Endothelial cell of umbilical vein (primary cell): Measurements from ENCODE around the gene TACR1. TPM values are rescaled to one million over a fixed set of nuclear protein-coding genes. Genes with fewer than 3 reads are reported as not detected.

Experiments
- BruUV-seq: library from RNA; stranded (reverse); fragments of 400-500 nt; replicated peaks from 2 replicates; lab custom pipeline; 2021; lab: Mats Ljungman, UMichigan
- CTCF ChIA-PET: fragments of 300-600, 350-600 bp; sonication (Branson Sonifier 250); formaldehyde crosslinking; loops from one replicate; lab custom pipeline; 2021; ENCODE audit warnings: antibody characterized with exemption, inconsistent platforms; lab: Charles Lee
- POLR2A ChIA-PET: fragments of 300-600, 350-600 bp; sonication (Branson Sonifier 250); formaldehyde crosslinking; loops from one replicate; lab custom pipeline; 2021; ENCODE audit warnings: antibody characterized with exemption, inconsistent platforms; lab: Charles Lee
- DNase-seq: peaks from one replicate; pipeline ENCODE4 v3.0.0-alpha.2; 2011; ENCODE audit warnings: low read depth, low spot score
- FAIRE-seq: peaks from 2 replicates; lab custom pipeline; 2011; peaks lifted over from hg19 to GRCh38; lab: Jason Lieb, UNC
- H2AFZ ChIP-seq: 2 replicates; pipeline ENCODE4 v1.6.0; 2012; ENCODE audit warnings: low read depth, low read length, control low read depth, inconsistent platforms
- H3K27ac ChIP-seq: 2 replicates; pipeline ENCODE4 v1.5.1; 2011; ENCODE audit warnings: low read depth, mild to moderate bottlenecking, control low read depth, low read length, moderate library complexity; ENCODE audit not compliant: insufficient read depth
- H3K27me3 ChIP-seq, 2 experiments: 2 replicates each; pipeline versions ENCODE4 v1.6.0 to v1.6.1; 2011; ENCODE audit warnings: low read length in 2 of 2, mixed read lengths in 1 of 2; ENCODE audit not compliant: control insufficient read depth in 2 of 2, insufficient read depth in 2 of 2
- H3K36me3 ChIP-seq, 2 experiments: 2 replicates in 1 of 2; 3 replicates in 1 of 2; pipeline ENCODE4 v1.5.1; 2011; ENCODE audit warnings: low read length in 2 of 2, mild to moderate bottlenecking in 1 of 2, moderate library complexity in 1 of 2; ENCODE audit not compliant: control insufficient read depth in 2 of 2, insufficient read depth in 2 of 2; ENCODE audit errors: extremely low read depth in 1 of 2
- H3K4me1 ChIP-seq: 3 replicates; pipeline ENCODE4 v1.5.1; 2011; ENCODE audit warnings: mild to moderate bottlenecking, low read length; ENCODE audit not compliant: control insufficient read depth, insufficient read depth; ENCODE audit errors: extremely low read depth
- H3K4me2 ChIP-seq: 2 replicates; pipeline ENCODE4 v1.6.1; 2011; ENCODE audit warnings: low read length, control low read depth, mixed read lengths; ENCODE audit not compliant: insufficient read depth
- H3K4me3 ChIP-seq, 3 experiments: fragments of 200-600 bp in 1 of 3; sonication (generic), shearing (Covaris generic) in 1 of 3; replicated peaks in 1 of 3; 2 replicates each; pipeline ENCODE4 v1.5.1; 2011 to 2016; ENCODE audit warnings: control low read depth in 3 of 3, low read length in 3 of 3, mild to moderate bottlenecking in 2 of 3, inconsistent platforms in 1 of 3, low read depth in 1 of 3, moderate library complexity in 1 of 3; ENCODE audit not compliant: insufficient read depth in 1 of 3
- H3K79me2 ChIP-seq: 2 replicates; pipeline ENCODE4 v1.6.0; 2012; ENCODE audit warnings: low read length, inconsistent platforms; ENCODE audit not compliant: control insufficient read depth, insufficient read depth
- H3K9ac ChIP-seq: replicated peaks from 2 replicates; pipeline ENCODE3; 2011; ENCODE audit warnings: low read length, control low read depth; ENCODE audit not compliant: insufficient read depth; ENCODE audit errors: extremely low read depth
- H3K9me1 ChIP-seq: replicated peaks from 3 replicates; pipeline ENCODE4 v1.6.0; 2011; ENCODE audit warnings: mild to moderate bottlenecking, low read length; ENCODE audit not compliant: control insufficient read depth, insufficient read depth; ENCODE audit errors: extremely low read depth
- H3K9me3 ChIP-seq: replicated peaks from 2 replicates; pipeline ENCODE4 v1.5.1; 2012; ENCODE audit warnings: low read length, inconsistent platforms; ENCODE audit not compliant: control insufficient read depth, insufficient read depth
- H4K20me1 ChIP-seq: replicated peaks from 2 replicates; pipeline ENCODE3; 2011; ENCODE audit warnings: mild to moderate bottlenecking, low read length; ENCODE audit not compliant: control insufficient read depth, insufficient read depth; ENCODE audit errors: extremely low read depth
- CTCF ChIP-seq, 2 donors: IDR thresholded peaks; 1 replicate in 1 of 2; 2 replicates in 1 of 2; pipeline ENCODE4 v1.5.1; 2011; ENCODE audit warnings: low read length in 2 of 2, mild to moderate bottlenecking in 2 of 2, moderate library complexity in 2 of 2, control low read depth in 1 of 2, inconsistent platforms in 1 of 2, low read depth in 1 of 2; ENCODE audit not compliant: insufficient read depth in 1 of 2; ENCODE audit errors: extremely low read depth in 1 of 2
- EZH2 ChIP-seq: IDR thresholded peaks from 2 replicates; pipeline ENCODE4 v1.6.1; 2012; ENCODE audit warnings: borderline replicate concordance, low read depth, mild to moderate bottlenecking, moderate library complexity, low read length, inconsistent platforms; ENCODE audit not compliant: severe bottlenecking
- FOS ChIP-seq: IDR thresholded peaks from 2 replicates; pipeline ENCODE4 v1.6.1; 2011; ENCODE audit warnings: mild to moderate bottlenecking, low read length, moderate library complexity, borderline replicate concordance; ENCODE audit not compliant: insufficient read depth
- GATA2 ChIP-seq: IDR thresholded peaks from 2 replicates; pipeline ENCODE4 v1.7.0; 2011; ENCODE audit warnings: low read depth, mild to moderate bottlenecking, moderate library complexity, mixed read lengths, low read length; ENCODE audit not compliant: insufficient read length, insufficient read depth
- JUN ChIP-seq: IDR thresholded peaks from 2 replicates; pipeline ENCODE4 v1.6.1; 2011; ENCODE audit warnings: borderline replicate concordance, low read depth; ENCODE audit not compliant: insufficient read length, insufficient read depth
- MAX ChIP-seq: IDR thresholded peaks from 2 replicates; pipeline ENCODE4 v1.6.1; 2011; ENCODE audit not compliant: insufficient read depth, insufficient read length
- MYC ChIP-seq: IDR thresholded peaks from one replicate; pipeline ENCODE4 v1.6.1; 2011; ENCODE audit warnings: mild to moderate bottlenecking, low read depth, low read length
- POLR2A ChIP-seq: IDR thresholded peaks from 2 replicates; pipeline ENCODE4 v1.6.1; 2012; ENCODE audit warnings: low read depth, mild to moderate bottlenecking, control low read depth, low read length
- POLR2AphosphoS5 ChIP-seq: IDR thresholded peaks from 2 replicates; pipeline ENCODE4 v1.6.1; 2012; ENCODE audit warnings: low read depth, mild to moderate bottlenecking, control low read depth, low read length, moderate library complexity; ENCODE audit not compliant: insufficient read depth
- dilution Hi-C: fragments of 300-500 bp; cut with MboI; formaldehyde crosslinking; loops from one replicate; pipeline ENCODE4 v1.15.0; 2019; ENCODE audit warnings: low sequenced_read_pairs; ENCODE audit not compliant: extremely low pct_ligation_motif_present
- intact Hi-C: fragments of 100-400 bp; cut with micrococcal nuclease; formaldehyde crosslinking; loops from one replicate; pipeline ENCODE4 v1.10.0; 2022
- polyA plus RNA-seq, 4 experiments: library from polyadenylated mRNA; depleted of rRNA in 3 of 4; stranded (reverse) in 3 of 4; unstranded in 1 of 4; fragments of >200 nt; gene quantifications; 2 replicates each; pipeline versions ENCODE4 v1.2.1 to v1.2.3, GENCODE V29; 2011 to 2012; ENCODE audit warnings: missing spikeins in 1 of 4
- total RNA-seq: library from RNA; stranded (reverse); gene quantifications from 2 replicates; pipeline ENCODE4 v1.2.3, GENCODE V29; 2021

TACR1 gene
- total and polyA plus RNA-seq, 2 donors (not counting 3 experiments of a cell fraction or from before 2014, with no cell fraction given) = not detected

- H3K4me3 ChIP-seq = no peak overlapping the region
- no peaks in the 10 kb centered on the region for H3K36me3 ChIP-seq
- H4K20me1 ChIP-seq = no peaks in the 10 kb centered on the region
- H3K27me3 ChIP-seq = peaks cover 36 to 42% of the 10 kb centered on the region in 2 experiments
- DNase-seq = no peak
- no peak overlapping the region for H3K9ac ChIP-seq
- POLR2A ChIA-PET = no interaction called here
- no peaks in the 10 kb centered on the region for H3K79me2 ChIP-seq
- CTCF ChIA-PET = no interaction called here
- no TSS peak for BruUV-seq
- no peak for FAIRE-seq
- intact Hi-C loops (loop anchor here (5.0 kb wide), 1 partner anchor 432 kb away; no protein-coding TSS in a partner anchor), dilution Hi-C loops (no loop called here)
- H3K9me1 ChIP-seq = no peaks in the 10 kb centered on the region
- no peaks in the 10 kb centered on the region for H3K9me3 ChIP-seq
- no peak overlapping the region for H2AFZ ChIP-seq
- no peaks in the 10 kb centered on the region for H3K4me1 ChIP-seq
- H3K4me2 ChIP-seq = no peak overlapping the region
- no peak for TF ChIP-seq FOS
- H3K27ac ChIP-seq = no peak overlapping the region
Measured at GRCh38 chr2:75195076-75195691, 4.1 kb downstream of the TACR1 start.

- Histone ChIP-seq H3K4me1 (no peaks in the 10 kb centered on the region), H3K4me3 (no peak overlapping the region), H2AFZ (no peak overlapping the region), H3K79me2 (no peaks in the 10 kb centered on the region), H3K9me3 (no peaks in the 10 kb centered on the region), H3K27ac (no peak overlapping the region), H3K36me3 (no peaks in the 10 kb centered on the region), H4K20me1 (no peaks in the 10 kb centered on the region), H3K4me2 (no peak overlapping the region), H3K9me1 (no peaks in the 10 kb centered on the region), H3K27me3 (peaks cover 27 to 33% of the 10 kb centered on the region in 2 experiments), H3K9ac (no peak overlapping the region)
- no TSS peak for BruUV-seq
- intact Hi-C loops (no loop called here), dilution Hi-C loops (no loop called here)
- DNase-seq = no peak
- FAIRE-seq = no peak
- TF ChIP-seq JUN (no peak), MAX (no peak), POLR2A (no peak), EZH2 (no peak), GATA2 (no peak), MYC (no peak), POLR2AphosphoS5 (no peak), FOS (no peak), CTCF (IDR thresholded peaks at IDR 0.05; ENCODE audit: extremely low read depth in 1 of 2, insufficient read depth in 1 of 2, low read depth in 1 of 2, low read length in 2 of 2) (no peak)
- ChIA-PET CTCF (no interaction called here), POLR2A (no interaction called here)
Measured at GRCh38 chr2:75194184-75194868, 5.0 kb downstream of the TACR1 start.
